ENCODE data around the gene XXYLT1.

DNA sequence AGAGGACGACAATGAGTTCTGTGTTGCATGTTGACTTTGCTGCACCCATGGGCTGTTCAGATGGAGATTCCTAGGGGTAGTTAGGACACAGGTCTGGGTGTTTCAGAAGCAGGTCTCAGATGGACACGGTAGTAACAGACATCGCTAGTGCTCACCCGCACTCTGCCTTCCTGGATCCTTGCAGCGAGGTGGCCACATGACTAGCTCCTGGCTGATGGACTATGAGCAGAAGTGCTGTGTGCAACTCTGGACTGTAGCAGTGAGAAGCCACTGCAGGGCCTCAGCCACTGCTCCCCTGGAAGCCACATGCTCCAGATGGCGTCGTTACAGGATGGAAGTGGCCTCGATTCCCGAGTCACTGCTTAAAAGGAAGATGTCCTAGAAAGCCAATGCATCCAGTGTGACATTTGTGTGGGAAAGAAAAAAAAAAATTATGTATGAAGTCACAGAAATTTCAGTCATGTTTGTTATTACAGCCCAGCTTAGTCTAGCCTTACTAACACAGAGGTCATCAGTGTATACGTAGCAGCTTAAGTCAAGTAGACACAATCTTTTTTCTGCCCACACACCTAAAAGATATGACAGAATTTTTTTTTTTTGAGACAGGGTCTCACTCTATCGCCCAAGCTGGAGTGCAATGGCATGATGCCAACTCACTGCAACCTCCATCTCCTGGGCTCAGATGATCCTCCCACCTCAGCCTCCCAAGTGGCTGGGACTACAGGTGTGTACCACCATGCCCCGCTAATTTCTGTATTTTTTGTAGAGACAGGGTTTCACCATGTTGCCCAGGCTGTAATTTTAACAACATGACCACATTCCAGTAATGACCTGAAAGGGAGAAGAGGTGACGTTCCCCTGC is 95.3 kb downstream of the XXYLT1 start:
- TF ChIP-seq CTCF (IDR thresholded peaks at IDR 0.05) (no peak), POLR2A (IDR thresholded peaks at IDR 0.05) (no peak)
